HCT116 (cell line): ENCODE measurements around the gene SEC61A1.

Experiments used
- CTCF ChIP-seq, 3 experiments: fragments of 200-600 bp in 1 of 3; sonication (generic) in 1 of 3; IDR thresholded peaks in 2 of 3; conservative IDR thresholded peaks in 1 of 3; 2 replicates each; pipeline ENCODE4 v1.5.1; 2012 to 2017; ENCODE audit warnings: low read depth in 2 of 3, low read length in 2 of 3, antibody characterized with exemption in 1 of 3, borderline replicate concordance in 1 of 3, control low read depth in 1 of 3, mild to moderate bottlenecking in 1 of 3, mixed read lengths in 1 of 3, mixed run types in 1 of 3, moderate library complexity in 1 of 3; ENCODE audit not compliant: insufficient read depth in 1 of 3
- TCF7L2 ChIP-seq: IDR thresholded peaks from 2 replicates; pipeline ENCODE4 v1.7.0; 2011; ENCODE audit warnings: borderline replicate concordance, inconsistent platforms; ENCODE audit not compliant: insufficient read depth, insufficient read length; ENCODE audit errors: extremely low read depth
- ZFX ChIP-seq: fragments of 450-650 bp; IDR thresholded peaks from 2 replicates; pipeline ENCODE4 v1.6.1; 2017

GRCh38 chr3:128066114-128066513 lies 13.9 kb downstream of the SEC61A1 start:
- no peak for TF ChIP-seq CTCF (IDR thresholded peaks at IDR 0.05 in 2 of 3, conservative IDR thresholded peaks at IDR 0.05 in 1 of 3; ENCODE audit: borderline replicate concordance in 1 of 3, insufficient read depth in 1 of 3, low read depth in 2 of 3, low read length in 2 of 3)
- TF ChIP-seq TCF7L2, result no peak
- no peak for TF ChIP-seq ZFX
